Activated B cell treated with CpG ODN at 0.5 μM for 24 hours (primary cell): ENCODE data around the gene PRX. TPM values are rescaled to one million over a fixed set of nuclear protein-coding genes. Genes with fewer than 3 reads are reported as not detected.

Experiments used
- ATAC-seq: fragments of 200-7000 bp; cut with Tn5 transposase; one replicate; pipeline ENCODE4 v1.10.0; 2021; ENCODE audit warnings: low read depth, mild to moderate bottlenecking, moderate library complexity
- CTCF ChIA-PET: fragments of 350-600 bp; sonication (Branson Sonifier 250); formaldehyde crosslinking; loops from one replicate; lab custom pipeline; 2021; ENCODE audit warnings: antibody characterized with exemption; lab: Charles Lee
- POLR2A ChIA-PET: fragments of 350-600 bp; sonication (Branson Sonifier 250); formaldehyde crosslinking; loops from one replicate; lab custom pipeline; 2021; ENCODE audit warnings: antibody characterized with exemption; lab: Charles Lee
- DNase-seq: peaks from one replicate; pipeline ENCODE4 v3.0.0; 2022
- H3K27ac Mint-ChIP-seq: one replicate; pipeline ENCODE4 v1.8.0; 2020; ENCODE audit warnings: mixed read lengths
- H3K27me3 Mint-ChIP-seq: one replicate; pipeline ENCODE4 v1.8.0; 2021; ENCODE audit warnings: mixed read lengths
- H3K36me3 Mint-ChIP-seq: one replicate; pipeline ENCODE4 v1.8.0; 2021; ENCODE audit warnings: low read depth, mixed read lengths
- H3K4me1 Mint-ChIP-seq: one replicate; pipeline ENCODE4 v1.8.0; 2021; ENCODE audit warnings: mixed read lengths
- H3K4me3 Mint-ChIP-seq: one replicate; pipeline ENCODE4 v1.8.0; 2020; ENCODE audit warnings: mild to moderate bottlenecking, mixed read lengths
- H3K9me3 Mint-ChIP-seq: one replicate; pipeline ENCODE4 v1.8.0; 2020; ENCODE audit warnings: mixed read lengths
- CTCF ChIP-seq: fragments of 200-600 bp; IDR thresholded peaks from one replicate; pipeline ENCODE4 v1.8.0; 2022; ENCODE audit warnings: antibody characterized with exemption, mild to moderate bottlenecking
- intact Hi-C: fragments of 100-400 bp; cut with micrococcal nuclease; formaldehyde crosslinking; loops from one replicate; pipeline ENCODE4 v1.15.1; 2024
- total RNA-seq: library from RNA; stranded (reverse); gene quantifications from 2 replicates; pipeline ENCODE4 v1.2.3, GENCODE V29; 2022

PRX gene
- total RNA-seq, 1 donor from 2014 or later = 1.7 TPM

GRCh38 chr19:40419066-40419612 is 6.0 kb upstream of the PRX start:
- intact Hi-C loops = no loop called here
- Mint-ChIP-seq H3K36me3 (peaks cover 8% of the 10 kb centered on the region), H3K4me1 (peaks cover 19% of the 10 kb centered on the region), H3K27ac (peak overlapping the region; percentile 44), H3K27me3 (no peaks in the 10 kb centered on the region), H3K4me3 (no peak overlapping the region), H3K9me3 (no peaks in the 10 kb centered on the region)
- no peak for TF ChIP-seq CTCF
- ChIA-PET POLR2A (interaction anchor here (0.5 to 0.7 kb wide), 2 partner anchors 9 to 956 kb away, joined by 3 read pairs; no protein-coding TSS in a partner anchor), CTCF (interaction anchor here (3.3 kb wide), 1 partner anchor 25 kb away, joined by 49 read pairs; the partner anchor contains the start of gene SERTAD3)
- ATAC-seq = no peak
- no peak for DNase-seq

DNA sequence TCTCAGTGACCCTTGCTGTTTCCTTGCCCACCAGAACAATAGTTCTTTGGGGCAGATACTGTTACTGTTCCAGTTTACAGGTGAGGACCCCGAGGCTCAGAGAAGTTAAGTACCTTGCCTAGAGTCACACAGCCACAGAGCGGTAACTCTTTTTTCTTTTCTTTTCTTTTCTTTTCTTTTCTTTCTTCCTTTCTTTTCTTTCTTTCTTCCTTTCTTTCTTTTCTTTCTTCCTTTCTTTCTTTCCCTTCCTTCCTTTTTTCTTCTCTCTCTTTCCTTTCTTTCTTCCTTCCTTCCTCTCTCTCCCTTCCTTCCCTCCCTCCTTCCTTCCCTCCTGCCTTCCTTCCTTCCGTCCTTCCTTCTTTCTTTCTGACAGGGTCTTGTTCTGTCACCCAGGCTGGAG is 4.9 kb upstream of the PRX start:
- no peaks in the 10 kb centered on the region for H3K9me3 Mint-ChIP-seq
- ATAC-seq (no peak), DNase-seq (no peak)
- H3K27ac Mint-ChIP-seq = no peak overlapping the region
- no peaks in the 10 kb centered on the region for H3K27me3 Mint-ChIP-seq
- H3K36me3 Mint-ChIP-seq = peaks cover 8% of the 10 kb centered on the region
- no peak for TF ChIP-seq CTCF
- H3K4me3 Mint-ChIP-seq = no peak overlapping the region
- H3K4me1 Mint-ChIP-seq = peaks cover 17% of the 10 kb centered on the region
- POLR2A ChIA-PET = no interaction called here
- intact Hi-C loops = no loop called here
- CTCF ChIA-PET = interaction anchor here (1.5 kb wide), 1 partner anchor 113 kb away, joined by 4 read pairs; no protein-coding TSS in a partner anchor

GRCh38 chr19:40417643-40417981 is 4.4 kb upstream of the PRX start:
- no peak for TF ChIP-seq CTCF
- no peak for DNase-seq
- CTCF ChIA-PET = interaction anchor here (1.5 kb wide), 1 partner anchor 112 kb away, joined by 4 read pairs; no protein-coding TSS in a partner anchor
- Mint-ChIP-seq H3K27me3 (no peaks in the 10 kb centered on the region), H3K27ac (no peak overlapping the region), H3K36me3 (peaks cover 6% of the 10 kb centered on the region), H3K9me3 (no peaks in the 10 kb centered on the region), H3K4me3 (no peak overlapping the region), H3K4me1 (peaks cover 17% of the 10 kb centered on the region)
- no peak for ATAC-seq
- intact Hi-C loops = no loop called here
- POLR2A ChIA-PET = interaction anchor here (0.6 kb wide), 2 partner anchors 731 to 1965 kb away, joined by 4 read pairs; no protein-coding TSS in a partner anchor

GRCh38 chr19:40416918-40417642 is 3.9 kb upstream of the PRX start:
- DNase-seq = no peak
- no peak for ATAC-seq
- Mint-ChIP-seq H3K36me3 (peaks cover 2% of the 10 kb centered on the region), H3K27ac (no peak overlapping the region), H3K4me3 (no peak overlapping the region), H3K9me3 (no peaks in the 10 kb centered on the region), H3K4me1 (peaks cover 12% of the 10 kb centered on the region), H3K27me3 (no peaks in the 10 kb centered on the region)
- CTCF ChIA-PET = interaction anchor here (1.5 kb wide), 1 partner anchor 112 kb away, joined by 4 read pairs; no protein-coding TSS in a partner anchor
- intact Hi-C loops = no loop called here
- TF ChIP-seq CTCF = no peak
- POLR2A ChIA-PET = interaction anchor here (0.6 kb wide), 2 partner anchors 732 to 1966 kb away, joined by 4 read pairs; no protein-coding TSS in a partner anchor

DNA sequence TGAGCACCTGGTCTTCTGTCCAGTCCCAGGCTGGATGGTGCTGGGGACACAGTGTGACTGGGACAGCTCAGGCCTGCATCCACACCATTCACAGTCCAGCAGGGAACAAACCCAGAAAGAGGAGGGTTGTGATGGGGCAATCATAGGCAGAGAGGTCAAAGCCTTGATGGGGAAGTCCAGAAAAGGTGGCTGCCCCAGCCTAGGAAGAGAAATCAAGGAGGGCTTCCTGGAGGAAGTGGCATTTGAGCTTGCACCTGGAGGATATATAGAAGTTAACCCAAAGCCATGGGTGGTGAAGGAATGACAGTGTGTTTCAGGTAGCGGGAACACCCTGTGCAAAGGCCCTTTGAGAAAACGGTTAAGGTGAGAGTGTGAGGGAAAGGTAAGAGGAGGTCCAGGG is 2.6 kb upstream of the PRX start:
- Mint-ChIP-seq H3K4me1 (peaks cover 18% of the 10 kb centered on the region), H3K27me3 (no peaks in the 10 kb centered on the region), H3K9me3 (no peaks in the 10 kb centered on the region), H3K27ac (no peak overlapping the region), H3K36me3 (no peaks in the 10 kb centered on the region), H3K4me3 (no peak overlapping the region)
- intact Hi-C loops = no loop called here
- no peak for DNase-seq
- TF ChIP-seq CTCF = no peak
- POLR2A ChIA-PET = no interaction called here
- ATAC-seq = no peak
- CTCF ChIA-PET = interaction anchor here (1.4 kb wide), 1 partner anchor 110 kb away, joined by 4 read pairs; no protein-coding TSS in a partner anchor
